GM21367 (cell line): ENCODE measurements around the gene CARD19.
A peak's percentile ranks its signal among the peaks of the same experiment; 100 is the strongest.

ENCODE experiments used
- ATAC-seq: cut with Tn5 transposase; IDR thresholded peaks from one replicate; pipeline ENCODE4 v1.9.1; 2021; ENCODE audit not compliant: unreplicated experiment

CARD19 gene

GRCh38 chr9:93061791-93062763 is 33.9 kb upstream of the CARD19 start:
- peak; percentile 35 for ATAC-seq

DNA sequence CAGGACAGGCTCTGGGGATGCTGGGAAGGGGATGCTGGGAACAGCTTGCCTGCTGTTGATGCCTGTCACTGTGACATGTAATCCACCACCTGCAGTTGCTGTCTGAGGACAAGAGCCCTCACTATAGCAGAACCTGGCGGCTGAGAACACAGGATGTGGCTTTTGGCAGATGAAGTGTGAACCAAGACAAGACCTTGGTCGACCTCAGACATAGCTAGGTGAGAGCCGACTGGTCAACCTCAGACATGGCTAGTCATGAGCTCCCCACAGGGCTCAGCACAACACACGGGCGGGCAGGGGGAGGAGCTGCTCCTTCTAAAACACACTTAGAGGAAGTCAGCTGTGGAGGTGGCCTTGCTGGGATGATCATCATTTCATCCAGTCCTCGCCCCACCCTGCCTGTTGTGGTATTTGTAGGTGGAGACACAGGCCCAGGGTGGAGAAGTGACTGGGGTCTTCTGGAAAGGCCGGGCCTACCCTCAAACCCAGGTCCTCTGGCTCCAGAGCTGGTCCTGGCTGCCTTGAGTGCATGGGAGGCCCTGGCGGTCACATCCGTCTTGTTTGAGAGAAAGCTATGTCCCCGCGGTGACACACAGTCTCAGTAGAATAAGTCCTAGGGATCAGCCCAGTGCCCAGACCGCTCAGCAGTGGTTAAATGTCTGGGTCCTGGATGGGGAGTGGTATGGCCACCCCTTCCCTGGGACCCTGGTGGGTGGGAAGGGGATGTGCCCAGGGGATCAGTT is 31.5 kb upstream of the CARD19 start:
- peak; percentile 81 for ATAC-seq

GRCh38 chr9:93065135-93065720 is 30.8 kb upstream of the CARD19 start:
- ATAC-seq, result no peak

GRCh38 chr9:93066978-93067603 is 28.9 kb upstream of the CARD19 start:
- no peak for ATAC-seq

DNA sequence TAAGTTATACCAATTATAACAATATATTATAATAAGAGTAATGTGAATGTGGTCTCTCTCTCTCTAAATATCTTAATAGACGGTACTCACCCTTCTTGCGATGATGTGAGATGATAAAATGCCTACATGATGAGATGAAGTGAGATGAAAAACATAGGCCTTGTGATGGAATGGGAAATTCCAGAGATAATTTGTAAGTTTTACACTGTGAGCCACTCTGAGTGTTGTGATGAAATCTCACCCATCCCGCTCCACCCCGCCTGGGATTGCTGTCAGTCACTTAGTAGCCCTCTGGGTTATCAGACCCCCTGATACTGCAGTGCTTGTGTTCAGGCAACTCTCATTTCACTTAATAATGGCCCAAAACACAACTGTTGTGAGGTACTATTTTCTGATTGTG is 27.1 kb upstream of the CARD19 start:
- no peak for ATAC-seq

GRCh38 chr9:93071464-93071863 is 24.6 kb upstream of the CARD19 start:
- ATAC-seq, result no peak

DNA sequence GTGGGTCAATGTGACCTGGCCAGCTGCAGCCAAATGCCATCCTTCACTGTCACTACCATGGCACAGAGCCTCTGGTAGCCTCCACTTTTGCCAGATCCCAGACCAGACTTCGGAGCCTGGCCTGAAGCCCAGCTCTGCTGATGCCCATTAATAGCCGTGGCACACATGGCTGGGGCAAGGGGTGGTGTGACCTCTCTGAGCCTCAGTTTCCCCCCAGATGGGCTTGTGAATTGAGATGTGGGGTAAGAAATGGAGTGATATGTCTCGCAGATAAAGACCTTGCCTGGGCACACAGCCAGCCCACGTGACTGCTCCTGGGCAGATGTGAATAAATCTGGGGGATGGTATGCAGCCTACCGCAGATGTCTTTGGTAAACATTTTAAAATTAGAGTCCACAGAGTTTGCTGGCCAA is 23.6 kb upstream of the CARD19 start:
- ATAC-seq, result no peak

DNA sequence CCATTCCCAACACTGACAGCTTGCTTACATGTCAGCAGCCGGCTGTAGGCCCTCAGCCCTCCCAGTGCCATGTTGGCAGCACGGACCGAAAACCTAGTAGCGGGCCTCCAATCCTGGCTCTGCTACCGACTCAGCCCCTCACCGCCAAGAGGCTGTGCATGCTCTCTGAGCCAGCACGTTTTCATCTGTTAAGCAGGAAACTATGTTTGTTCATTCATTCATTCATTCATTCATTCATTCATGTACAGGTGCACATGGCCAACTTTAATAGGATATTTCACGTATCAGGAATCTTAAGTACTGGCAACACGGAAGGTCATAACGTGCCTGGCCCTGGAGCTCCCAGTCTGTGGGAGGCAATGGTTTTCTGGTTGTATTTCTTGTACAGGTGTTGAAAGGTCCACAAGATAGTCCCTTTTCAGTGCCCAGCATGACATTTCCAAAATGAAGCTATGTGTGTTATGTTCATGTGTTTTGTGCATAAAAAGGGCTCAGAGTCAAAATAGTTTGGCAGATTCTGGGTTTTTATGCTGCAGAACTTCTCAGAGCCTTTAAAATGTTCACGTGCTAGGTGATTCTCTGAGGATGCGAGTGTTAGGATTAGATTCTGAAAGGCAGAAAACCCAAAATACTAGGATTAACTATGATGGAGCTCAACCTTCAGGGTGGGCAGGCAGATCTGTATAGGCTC is 19.8 kb upstream of the CARD19 start:
- no peak for ATAC-seq

DNA sequence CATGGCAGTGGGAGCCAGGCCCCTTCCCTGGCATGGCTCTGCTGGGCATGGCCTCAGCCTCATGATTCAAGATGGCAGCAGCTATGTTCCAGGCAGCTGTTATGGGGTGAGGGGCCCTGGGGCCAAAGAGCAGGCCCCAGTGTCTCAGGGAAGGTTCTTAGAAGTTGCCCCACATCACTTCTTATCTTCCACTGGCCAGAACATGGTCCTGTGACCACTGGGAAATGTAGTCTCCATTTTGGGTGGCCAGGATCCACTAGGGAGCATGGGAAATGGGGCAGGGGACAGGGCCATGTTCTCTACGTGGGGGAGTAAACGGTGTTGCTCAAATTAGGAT is 19.3 kb upstream of the CARD19 start:
- ATAC-seq, result no peak

- ATAC-seq, result no peak
Observed at GRCh38 chr9:93077367-93077766, 18.6 kb upstream of the CARD19 start.

- no peak for ATAC-seq
Observed at GRCh38 chr9:93077811-93078210, 18.2 kb upstream of the CARD19 start.

- ATAC-seq, result no peak
Observed at GRCh38 chr9:93079371-93079770, 16.6 kb upstream of the CARD19 start.

GRCh38 chr9:93080406-93080805 is 15.6 kb upstream of the CARD19 start:
- ATAC-seq, result no peak

DNA sequence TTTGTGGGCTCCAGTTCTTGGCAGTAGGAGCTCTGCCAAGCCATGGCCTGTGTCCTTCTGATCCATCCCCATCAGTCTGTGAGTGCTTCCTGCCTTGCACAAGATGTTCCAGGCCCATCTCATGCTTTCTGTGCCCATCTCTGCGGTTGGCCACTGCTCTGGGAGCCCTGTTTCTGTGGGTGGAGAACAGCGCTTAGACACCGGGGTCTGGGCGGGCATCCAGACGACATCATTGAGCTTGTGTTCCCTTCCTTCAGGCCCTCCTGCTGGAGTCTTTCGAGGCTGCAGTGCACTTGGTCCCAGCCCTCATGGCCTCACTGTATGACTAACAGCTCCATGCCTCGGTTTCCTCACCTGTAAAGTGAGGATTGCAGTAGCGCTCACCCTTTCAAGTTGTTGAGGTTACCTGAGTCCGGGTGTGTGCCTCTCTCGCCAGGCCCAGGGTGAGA is 14.9 kb upstream of the CARD19 start:
- no peak for ATAC-seq

DNA sequence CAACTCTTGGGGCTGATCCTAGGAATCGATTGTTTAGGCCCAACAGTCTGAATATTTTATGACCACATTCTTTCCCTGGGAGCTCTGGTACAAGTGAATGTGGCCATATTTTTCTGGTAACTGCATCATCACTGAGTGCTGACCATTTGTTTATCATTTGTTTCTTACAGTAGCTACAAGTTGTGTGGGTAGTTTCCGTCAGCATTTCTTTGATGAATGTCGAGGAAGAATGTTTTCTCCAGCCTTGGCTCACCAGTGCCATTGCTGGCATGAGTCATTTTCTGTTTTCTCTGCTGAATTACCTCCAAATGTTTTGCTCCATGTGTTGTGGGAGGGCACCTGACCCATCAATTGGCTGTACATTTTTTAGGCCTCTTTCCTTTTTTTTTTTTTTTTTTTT is 14.1 kb upstream of the CARD19 start:
- no peak for ATAC-seq

DNA sequence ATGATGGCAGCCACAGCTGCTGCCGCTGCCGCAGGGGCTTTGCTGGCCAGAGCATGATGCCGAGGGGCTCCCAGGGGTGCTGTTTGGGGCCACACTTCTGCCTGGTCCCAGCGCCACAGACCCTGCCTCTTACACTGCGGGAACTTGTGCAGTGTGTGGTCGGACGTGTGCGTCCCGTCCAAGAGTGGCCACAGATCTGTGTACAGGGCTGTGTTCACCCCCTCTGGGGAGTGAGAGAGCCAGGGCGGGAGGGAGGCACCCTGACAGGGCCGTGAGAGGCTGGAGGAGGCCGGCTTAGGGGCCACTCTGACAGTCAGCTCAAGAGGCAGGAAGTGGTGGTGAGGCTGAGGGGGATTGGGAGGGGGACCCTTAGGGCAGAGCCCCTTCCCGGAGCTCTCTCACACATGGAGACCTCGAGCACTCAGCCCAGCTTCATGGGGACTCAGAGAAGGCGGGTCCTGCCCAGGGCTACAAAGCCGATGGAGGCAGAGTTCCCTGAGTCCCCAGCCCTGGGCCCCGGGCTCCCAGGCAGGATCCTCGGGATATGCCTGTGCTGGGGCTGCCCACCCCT is 13.1 kb upstream of the CARD19 start:
- ATAC-seq, result no peak

DNA sequence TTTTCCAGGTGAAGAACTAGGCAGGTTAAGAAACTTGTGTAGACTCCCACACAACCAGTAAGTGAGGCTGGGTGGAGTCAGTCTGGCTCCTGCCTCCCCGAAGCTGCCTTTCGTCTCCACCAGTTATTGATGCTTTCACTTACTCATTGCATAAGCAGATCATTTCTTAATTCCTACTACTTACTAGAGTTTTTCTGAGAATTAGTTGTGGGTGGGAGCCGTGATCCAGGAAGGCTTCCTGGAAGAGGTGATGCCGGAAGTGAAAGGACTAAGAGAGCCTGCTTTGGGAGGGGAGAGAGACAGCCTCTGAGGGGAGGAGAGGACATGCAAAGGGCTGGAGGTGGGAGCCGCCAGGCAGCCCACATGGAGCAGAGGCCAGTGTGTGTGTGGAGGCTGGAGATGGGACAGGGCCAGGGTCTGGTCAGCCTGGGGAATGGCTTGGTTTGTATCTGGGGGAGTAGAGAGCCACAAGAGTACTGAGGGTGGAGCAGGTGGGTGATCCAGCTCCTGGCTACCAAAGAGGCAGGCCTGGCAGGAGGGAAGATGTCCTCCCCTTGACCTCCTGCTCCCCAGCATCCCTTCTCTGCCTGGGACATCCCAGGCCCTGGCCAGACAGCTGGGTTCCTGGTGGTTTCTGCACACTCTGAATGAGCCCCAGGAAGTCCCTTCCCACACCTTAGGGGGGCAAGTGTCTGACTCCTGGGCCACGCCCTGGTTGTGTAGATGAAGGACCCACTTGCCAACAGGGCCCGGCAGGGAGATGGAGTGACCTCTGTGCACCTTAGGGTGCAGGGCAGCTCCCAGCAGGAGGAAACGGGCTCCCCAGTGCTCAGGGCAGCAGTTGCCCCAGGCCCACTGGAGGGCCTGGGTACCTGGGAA is 12.2 kb upstream of the CARD19 start:
- ATAC-seq, result no peak

GRCh38 chr9:93084471-93084881 is 11.5 kb upstream of the CARD19 start:
- no peak for ATAC-seq

GRCh38 chr9:93085676-93086075 is 10.3 kb upstream of the CARD19 start:
- no peak for ATAC-seq
